PC-3 (cell line): Measurements from ENCODE around the gene TMEM139.

Experiments
- EZH2 ChIP-seq: fragments of 300-600 bp; sonication (generic); IDR thresholded peaks from one replicate; pipeline ENCODE4 v1.6.1; 2017; ENCODE audit warnings: antibody characterized with exemption, mild to moderate bottlenecking, low read length; ENCODE audit not compliant: unreplicated experiment
- EZH2phosphoT487 ChIP-seq: fragments of 300-600 bp; sonication (generic); IDR thresholded peaks from 2 replicates; pipeline ENCODE4 v1.6.1; 2018; ENCODE audit warnings: mild to moderate bottlenecking, antibody characterized with exemption, low read length, borderline replicate concordance
- TF ChIP-seq, protein P1 (sequence below): fragments of 300-600 bp; sonication (generic); conservative IDR thresholded peaks from 2 replicates; pipeline ENCODE4 v1.5.1; 2017; ENCODE audit warnings: antibody characterized with exemption, low read depth, mild to moderate bottlenecking, low read length

DNA sequence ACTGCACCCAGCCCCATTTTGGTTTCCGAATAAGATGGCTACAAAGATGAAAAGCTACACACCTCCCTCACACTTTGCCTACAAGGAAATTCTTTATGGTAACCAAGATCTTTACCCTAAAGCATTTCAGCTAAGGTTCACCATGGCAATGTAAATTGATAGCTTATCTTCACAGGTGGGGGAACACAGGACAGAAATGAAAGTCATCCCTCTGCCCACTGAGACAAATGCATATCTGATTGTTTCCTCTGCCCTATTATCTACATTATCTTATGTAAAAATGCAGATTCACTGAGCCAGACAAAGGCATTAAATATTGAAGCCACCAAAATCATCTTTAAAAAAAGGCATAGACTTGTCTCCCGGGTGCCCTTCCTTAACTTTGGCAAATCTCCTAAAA is 3.2 kb upstream of the TMEM139 start:
- TF ChIP-seq, protein P1, sequence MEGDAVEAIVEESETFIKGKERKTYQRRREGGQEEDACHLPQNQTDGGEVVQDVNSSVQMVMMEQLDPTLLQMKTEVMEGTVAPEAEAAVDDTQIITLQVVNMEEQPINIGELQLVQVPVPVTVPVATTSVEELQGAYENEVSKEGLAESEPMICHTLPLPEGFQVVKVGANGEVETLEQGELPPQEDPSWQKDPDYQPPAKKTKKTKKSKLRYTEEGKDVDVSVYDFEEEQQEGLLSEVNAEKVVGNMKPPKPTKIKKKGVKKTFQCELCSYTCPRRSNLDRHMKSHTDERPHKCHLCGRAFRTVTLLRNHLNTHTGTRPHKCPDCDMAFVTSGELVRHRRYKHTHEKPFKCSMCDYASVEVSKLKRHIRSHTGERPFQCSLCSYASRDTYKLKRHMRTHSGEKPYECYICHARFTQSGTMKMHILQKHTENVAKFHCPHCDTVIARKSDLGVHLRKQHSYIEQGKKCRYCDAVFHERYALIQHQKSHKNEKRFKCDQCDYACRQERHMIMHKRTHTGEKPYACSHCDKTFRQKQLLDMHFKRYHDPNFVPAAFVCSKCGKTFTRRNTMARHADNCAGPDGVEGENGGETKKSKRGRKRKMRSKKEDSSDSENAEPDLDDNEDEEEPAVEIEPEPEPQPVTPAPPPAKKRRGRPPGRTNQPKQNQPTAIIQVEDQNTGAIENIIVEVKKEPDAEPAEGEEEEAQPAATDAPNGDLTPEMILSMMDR, result no peak
- no peak for TF ChIP-seq EZH2
- TF ChIP-seq EZH2phosphoT487, result no peak
